Ascending aorta (tissue), 2 donors: Measurements from ENCODE around the gene AIG1. TPM values are rescaled to one million over a fixed set of nuclear protein-coding genes. Genes with fewer than 3 reads are reported as not detected.
"Not testable (repeated sequence)": the region's sequence is repeated elsewhere in the genome, so short reads cannot be mapped to it uniquely, and the experiment has no call there.

ENCODE experiments used
- DNase-seq, 2 donors: peaks; one replicate each; pipeline ENCODE4 v3.0.0-alpha.2; 2019; ENCODE audit warnings: low spot score in 2 of 2
- H3K27ac ChIP-seq, 2 donors: fragments of 200-600 bp; sonication (generic); one replicate each; pipeline ENCODE4 v1.5.1; 2016 to 2017; ENCODE audit warnings: mild to moderate bottlenecking in 1 of 2
- H3K27me3 ChIP-seq: fragments of 200-600 bp; sonication (generic); one replicate; pipeline ENCODE4 v1.5.1; 2017
- H3K36me3 ChIP-seq, 2 donors: fragments of 200-600 bp; sonication (generic); one replicate each; pipeline ENCODE4 v1.5.1; 2016
- H3K4me1 ChIP-seq, 2 donors: fragments of 200-600 bp; sonication (generic); one replicate each; pipeline ENCODE4 v1.5.1; 2016 to 2017; ENCODE audit warnings: mild to moderate bottlenecking in 1 of 2
- H3K4me3 ChIP-seq, 2 donors: fragments of 200-600 bp; sonication (generic); one replicate each; pipeline ENCODE4 v1.5.1; 2016 to 2017; ENCODE audit warnings: mild to moderate bottlenecking in 1 of 2
- H3K9me3 ChIP-seq, 2 donors: fragments of 200-600 bp; sonication (generic); one replicate each; pipeline ENCODE4 v1.5.1; 2016
- CTCF ChIP-seq, 3 experiments: fragments of 200-600 bp in 2 of 3; fragments of 450-650 bp in 1 of 3; sonication (generic) in 2 of 3; IDR thresholded peaks; one replicate each; pipeline ENCODE4 v1.5.1; 2016 to 2019; ENCODE audit warnings: antibody characterized with exemption in 3 of 3, mild to moderate bottlenecking in 1 of 3, moderate library complexity in 1 of 3
- intact Hi-C: fragments of 100-400 bp; cut with DNase I; formaldehyde crosslinking; loops from one replicate; pipeline ENCODE4 v1.15.1; 2023
- total RNA-seq: library from RNA; depleted of rRNA; stranded (reverse); fragments of >200 nt; gene quantifications from one replicate; pipeline ENCODE4 v1.1.0, GENCODE V29; 2016

The AIG1 gene
- total RNA-seq, 1 donor from 2014 or later = 5.3 TPM

- intact Hi-C loops = no loop called here
- Histone ChIP-seq H3K4me3 (no peak overlapping the region), H3K4me1 (no peaks in the 10 kb centered on the region), H3K27ac (no peak overlapping the region), H3K27me3 (no peaks in the 10 kb centered on the region), H3K36me3 (no peaks in the 10 kb centered on the region), H3K9me3 (peaks cover 0 to 4% of the 10 kb centered on the region in 2 donors)
- TF ChIP-seq CTCF (IDR thresholded peaks at IDR 0.05) = no peak
- no peak for DNase-seq
Measured at GRCh38 chr6:143074670-143075318, 14.1 kb downstream of the AIG1 start.

GRCh38 chr6:143078468-143079324, 18.0 kb downstream of the AIG1 start:
- no peak for TF ChIP-seq CTCF (IDR thresholded peaks at IDR 0.05)

GRCh38 chr6:143079325-143079640, 18.6 kb downstream of the AIG1 start:
- H3K9me3 ChIP-seq = peaks cover 0 to 2% of the 10 kb centered on the region in 2 donors
- H3K4me1 ChIP-seq = no peaks in the 10 kb centered on the region
- intact Hi-C loops = no loop called here
- H3K36me3 ChIP-seq = peaks cover 0 to 5% of the 10 kb centered on the region in 2 donors
- H3K4me3 ChIP-seq = no peak overlapping the region
- no peak overlapping the region for H3K27ac ChIP-seq
- H3K27me3 ChIP-seq = no peaks in the 10 kb centered on the region
- no peak for TF ChIP-seq CTCF (IDR thresholded peaks at IDR 0.05)
- DNase-seq = no peak

More at GRCh38 chr6:143078468-143079324, 18.0 kb downstream of the AIG1 start:
- H3K36me3 ChIP-seq = peaks cover 0 to 5% of the 10 kb centered on the region in 2 donors
- H3K4me1 ChIP-seq = no peaks in the 10 kb centered on the region
- no peak for DNase-seq
- intact Hi-C loops = no loop called here
- no peaks in the 10 kb centered on the region for H3K27me3 ChIP-seq
- peaks cover 0 to 4% of the 10 kb centered on the region in 2 donors for H3K9me3 ChIP-seq
- no peak overlapping the region for H3K27ac ChIP-seq
- H3K4me3 ChIP-seq = no peak overlapping the region

- H3K4me3 ChIP-seq, intact Hi-C loops: not testable (repeated sequence)
Measured at GRCh38 chr6:143082274-143082673, 21.6 kb downstream of the AIG1 start.

GRCh38 chr6:143084019-143084418, 23.3 kb downstream of the AIG1 start:
- H3K4me1 ChIP-seq, intact Hi-C loops, H3K36me3 ChIP-seq, H3K9me3 ChIP-seq, H3K27ac ChIP-seq, H3K27me3 ChIP-seq, DNase-seq, H3K4me3 ChIP-seq: not testable (repeated sequence)

More at GRCh38 chr6:143082274-143082673, 21.6 kb downstream of the AIG1 start:
- DNase-seq, H3K27ac ChIP-seq, H3K4me1 ChIP-seq, H3K36me3 ChIP-seq, H3K27me3 ChIP-seq, H3K9me3 ChIP-seq: not testable (repeated sequence)

GRCh38 chr6:143087335-143087734, 26.6 kb downstream of the AIG1 start:
- intact Hi-C loops, H3K36me3 ChIP-seq, H3K4me1 ChIP-seq, H3K27ac ChIP-seq, H3K27me3 ChIP-seq, H3K4me3 ChIP-seq, DNase-seq, H3K9me3 ChIP-seq: not testable (repeated sequence)

GRCh38 chr6:143087856-143088255, 27.2 kb downstream of the AIG1 start:
- no peaks in the 10 kb centered on the region for H3K27me3 ChIP-seq
- intact Hi-C loops = no loop called here
- H3K36me3 ChIP-seq = no peaks in the 10 kb centered on the region
- no peak overlapping the region for H3K27ac ChIP-seq
- no peak for DNase-seq
- H3K4me1 ChIP-seq = no peaks in the 10 kb centered on the region
- no peaks in the 10 kb centered on the region for H3K9me3 ChIP-seq
- no peak overlapping the region for H3K4me3 ChIP-seq
- TF ChIP-seq CTCF (IDR thresholded peaks at IDR 0.05) = no peak
